Endometrium (tissue), 2 donors: Measurements from ENCODE around the gene OTULIN.

ENCODE experiments used
- FAIRE-seq: peaks from 2 replicates; lab custom pipeline; 2012; peaks lifted over from hg19 to GRCh38; lab: Jason Lieb, UNC
- donor health status: control.
- donor health status: control.

Gene OTULIN

DNA sequence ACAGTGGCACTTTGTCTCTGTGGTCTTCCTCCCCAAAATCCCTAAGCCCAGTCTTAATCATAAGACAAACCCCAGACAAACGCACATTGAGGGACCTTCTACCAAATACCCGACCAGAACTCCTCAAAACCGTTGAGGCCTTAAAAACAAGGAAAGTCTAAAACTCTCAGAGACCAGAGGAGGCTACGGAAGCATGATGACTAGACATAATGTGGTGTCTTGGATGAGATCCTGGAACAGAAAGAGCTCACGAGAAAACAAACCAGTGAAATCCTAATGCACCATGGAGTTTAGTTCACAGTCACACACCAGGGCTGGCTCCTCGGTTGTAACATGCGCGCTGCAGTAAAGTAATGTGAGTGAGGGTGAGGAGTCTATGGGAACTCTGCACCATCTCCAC is 58.4 kb downstream of the OTULIN start:
- FAIRE-seq: no peak

DNA sequence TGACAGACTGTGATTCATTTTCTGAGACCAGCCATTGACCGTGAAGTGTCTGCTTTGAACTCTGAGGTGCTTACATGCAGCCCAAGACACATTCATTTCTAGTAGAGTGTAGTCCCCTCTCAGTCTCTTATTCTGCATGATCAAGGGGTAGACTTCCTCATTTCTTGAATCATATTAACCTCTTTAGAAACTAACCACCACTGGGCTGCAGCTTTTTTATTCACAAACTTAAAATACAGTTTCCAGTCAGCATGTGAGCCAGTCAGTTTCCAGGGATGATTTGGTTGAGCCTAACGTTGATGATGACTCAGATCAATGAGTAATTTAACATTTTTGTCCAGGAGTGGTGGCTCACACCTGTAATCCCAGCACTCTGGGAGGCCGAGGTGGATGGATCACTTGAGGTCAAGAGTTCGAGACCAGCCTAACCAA is 59.2 kb downstream of the OTULIN start:
- no peak for FAIRE-seq

DNA sequence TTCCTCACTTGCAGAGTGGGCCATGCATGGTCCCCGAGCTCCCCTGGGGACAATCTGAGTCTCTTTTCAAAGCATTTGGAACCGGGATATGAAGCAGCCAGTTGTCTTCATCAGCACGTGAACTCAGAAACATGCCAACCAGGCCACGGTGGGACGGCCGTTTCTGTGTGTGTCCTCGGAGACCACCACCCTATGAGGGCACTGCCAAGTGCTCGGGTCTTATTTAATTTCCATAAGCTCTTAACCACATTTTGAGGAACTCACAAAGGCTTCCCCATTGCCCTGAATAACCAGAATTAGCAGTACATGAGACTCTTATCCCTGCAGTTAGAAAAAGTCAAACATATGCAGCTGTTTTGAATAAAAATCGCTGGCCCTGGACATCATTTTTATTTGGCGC is 60.1 kb downstream of the OTULIN start:
- no peak for FAIRE-seq

DNA sequence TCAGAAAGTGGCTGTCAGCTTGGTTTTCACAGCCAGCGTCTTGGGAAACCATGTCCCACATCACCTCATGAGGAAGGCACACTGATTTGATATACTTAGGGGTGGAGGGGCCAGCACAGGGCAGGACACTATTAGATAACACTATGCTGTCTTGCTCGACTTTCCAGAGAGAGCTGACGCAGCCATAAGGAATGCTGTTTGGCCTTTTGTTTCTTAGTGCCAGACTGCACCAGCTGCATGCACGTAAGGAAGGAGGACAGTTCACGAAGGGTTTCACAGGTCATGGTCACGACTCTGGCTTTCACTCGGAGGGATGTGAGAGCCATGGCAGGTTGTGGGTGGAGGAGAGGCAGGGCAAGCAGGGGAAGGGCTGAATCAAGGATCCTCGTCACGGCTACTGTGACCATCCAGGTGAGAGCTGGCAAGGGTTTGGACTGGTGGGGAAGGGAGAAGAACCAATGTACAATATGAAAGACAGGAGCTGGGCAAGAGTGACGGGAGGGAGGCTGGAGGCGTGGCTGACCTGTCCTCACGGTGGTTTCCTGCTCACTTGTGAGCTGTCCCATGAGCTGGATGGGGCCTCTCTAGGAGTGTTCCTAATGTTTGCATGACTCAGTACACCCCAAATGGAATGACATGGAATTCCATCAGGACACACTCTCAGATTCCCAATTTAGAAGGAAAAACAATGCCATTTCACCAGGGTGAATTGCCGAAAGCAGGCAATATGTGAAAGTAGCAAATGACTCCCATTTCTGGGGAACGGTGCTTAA is 61.7 kb downstream of the OTULIN start:
- no peak for FAIRE-seq

DNA sequence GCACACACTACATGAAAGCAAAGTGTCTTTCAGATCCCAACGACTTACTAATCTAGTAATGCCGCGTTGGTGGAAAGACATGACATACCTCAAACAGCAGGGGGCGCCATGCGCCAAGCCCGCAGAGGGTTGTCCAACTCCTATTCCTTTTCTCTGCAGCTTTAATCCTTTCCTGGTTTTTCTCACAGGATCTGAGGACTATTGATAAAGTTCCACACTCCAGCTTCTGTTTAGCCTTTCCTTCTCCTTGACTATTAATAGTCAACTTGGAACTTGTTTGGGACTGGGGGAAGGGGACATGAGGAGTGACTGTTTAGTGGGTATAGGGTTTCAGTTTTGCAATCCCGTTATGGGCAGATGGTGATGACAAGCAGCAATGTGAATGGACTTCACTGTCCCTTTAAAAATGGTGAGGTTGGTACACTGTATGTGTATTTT is 62.9 kb downstream of the OTULIN start:
- FAIRE-seq: peak; percentile 84

DNA sequence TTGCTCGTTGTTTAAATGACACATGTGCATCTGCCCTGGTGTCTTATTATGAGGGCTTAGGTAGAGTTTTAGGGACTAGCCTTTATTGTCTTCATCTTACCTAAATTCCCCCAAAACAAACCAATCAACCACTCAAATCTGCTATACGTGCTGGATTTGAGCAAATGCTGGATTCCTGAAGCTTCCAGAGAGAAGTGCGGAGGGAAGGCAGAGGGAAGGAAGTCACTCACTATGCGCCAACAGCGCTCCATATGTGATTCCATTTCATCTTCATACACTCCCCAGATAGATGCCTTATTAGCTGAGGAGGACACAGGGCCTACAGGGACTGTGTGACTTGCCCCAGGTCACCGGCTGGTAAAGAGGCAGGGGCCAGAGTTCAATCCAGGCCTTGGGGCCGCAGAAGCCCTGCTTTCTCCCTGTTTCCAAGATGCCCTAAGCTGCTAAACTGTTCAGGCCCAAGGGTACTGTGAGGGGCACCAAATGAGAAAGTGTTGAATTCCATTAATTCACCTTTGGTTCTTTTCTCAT is 63.5 kb downstream of the OTULIN start:
- no peak for FAIRE-seq

DNA sequence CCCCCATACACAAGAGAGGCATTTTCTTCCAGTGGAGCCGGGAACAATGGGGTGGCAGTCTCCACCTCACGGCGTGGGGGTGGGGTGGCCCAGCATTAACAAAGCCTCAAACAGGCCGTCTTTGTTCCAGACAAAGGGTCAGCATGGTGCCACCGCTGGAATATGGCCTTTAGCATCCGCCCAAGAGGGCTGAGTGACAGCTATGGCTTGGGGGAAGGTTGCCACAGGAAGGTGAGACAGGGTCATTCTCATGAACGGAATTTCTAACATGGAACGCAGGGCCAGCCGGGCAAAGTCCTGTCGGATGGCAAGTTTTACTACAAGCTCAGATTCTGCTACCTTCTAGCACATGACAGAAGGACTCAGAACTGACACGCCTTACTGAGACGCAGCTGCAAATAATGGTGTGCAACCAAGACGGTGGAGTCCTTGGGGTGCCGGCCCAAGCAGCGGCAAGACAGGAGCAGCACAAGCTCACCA is 64.0 kb downstream of the OTULIN start:
- no peak for FAIRE-seq

DNA sequence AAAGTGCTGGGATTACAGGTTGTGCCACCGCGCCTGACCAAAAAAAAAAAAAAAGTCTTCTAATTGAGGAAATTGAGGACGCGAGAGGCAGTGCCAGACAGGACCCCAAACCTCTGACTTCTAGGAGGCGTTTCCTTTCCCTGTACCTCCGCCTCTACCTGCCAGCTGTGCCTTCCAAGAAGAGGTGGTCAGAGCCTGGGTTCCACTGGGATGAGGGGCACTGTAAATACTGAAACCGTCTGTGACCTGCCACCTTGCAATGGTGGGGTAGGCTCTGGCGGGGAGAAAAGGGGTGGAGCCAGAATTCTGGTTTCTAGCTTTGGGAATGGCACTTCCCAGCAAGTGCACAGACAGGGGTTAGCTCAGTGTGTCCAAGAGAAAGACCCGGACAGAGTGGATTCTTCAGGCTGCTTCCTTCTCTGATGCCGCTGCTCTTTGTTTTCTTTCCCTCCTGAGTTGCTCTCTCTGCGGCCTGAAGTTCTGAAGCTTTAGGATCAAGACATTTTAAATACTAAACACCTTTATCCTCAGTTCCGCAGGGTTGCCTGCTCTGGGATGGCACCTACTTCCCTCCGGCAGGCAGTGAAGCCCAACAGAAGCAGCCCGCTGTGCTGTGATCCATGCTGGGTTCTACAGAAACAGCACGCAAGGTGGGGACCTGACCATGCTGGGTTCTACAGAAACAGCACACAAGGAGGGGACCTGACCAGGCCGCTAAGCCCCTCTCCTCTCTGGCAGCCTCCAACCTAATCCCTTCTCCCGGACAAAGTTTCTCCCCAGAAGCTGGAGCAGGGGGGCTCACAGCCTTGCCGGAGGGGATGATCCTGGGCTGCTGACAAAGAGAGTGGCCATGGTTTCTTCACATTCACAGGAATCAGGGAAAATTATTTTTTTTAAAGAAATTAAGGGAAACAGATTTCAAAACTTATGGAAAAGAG is 65.2 kb downstream of the OTULIN start:
- FAIRE-seq: no peak

DNA sequence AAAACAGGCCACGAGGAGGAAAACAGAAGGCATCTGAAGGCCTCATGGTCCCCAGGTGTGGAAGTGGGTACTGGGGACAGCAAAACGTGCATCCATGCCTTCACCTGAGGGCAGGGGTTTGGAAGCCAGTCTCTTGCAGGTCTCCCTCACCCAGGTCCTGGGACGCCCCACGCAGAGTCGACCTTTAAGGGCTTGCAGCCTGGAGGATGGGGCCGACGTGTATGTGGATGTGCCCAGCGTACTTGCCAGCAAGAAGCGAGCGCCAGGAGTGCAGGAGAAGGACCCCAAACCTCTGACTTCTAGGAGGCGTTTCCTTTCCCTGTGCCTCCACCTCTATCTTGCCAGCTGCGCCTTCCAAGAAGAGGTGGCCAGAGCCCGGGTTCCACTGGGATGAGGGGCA is 65.9 kb downstream of the OTULIN start:
- FAIRE-seq: no peak

DNA sequence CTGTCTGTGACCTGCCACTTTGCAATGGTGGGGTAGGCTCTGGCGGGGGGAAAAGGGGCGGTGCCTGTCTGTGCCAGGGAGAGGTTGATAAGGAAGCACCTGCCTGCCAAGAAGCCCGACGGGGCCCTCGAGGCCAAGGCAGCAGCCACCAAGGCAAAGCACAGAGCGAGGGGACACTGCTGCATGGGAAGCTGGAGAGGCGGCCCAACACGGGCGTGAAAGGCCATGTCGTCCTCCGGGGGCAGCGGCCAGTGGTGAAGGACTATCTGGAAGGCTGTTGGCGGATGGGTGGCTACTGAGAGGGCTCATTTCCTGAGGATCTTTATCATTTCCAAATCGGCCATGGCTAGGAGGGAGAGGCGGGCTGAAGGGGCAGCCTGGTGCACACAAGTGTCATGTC is 66.4 kb downstream of the OTULIN start:
- FAIRE-seq: no peak

DNA sequence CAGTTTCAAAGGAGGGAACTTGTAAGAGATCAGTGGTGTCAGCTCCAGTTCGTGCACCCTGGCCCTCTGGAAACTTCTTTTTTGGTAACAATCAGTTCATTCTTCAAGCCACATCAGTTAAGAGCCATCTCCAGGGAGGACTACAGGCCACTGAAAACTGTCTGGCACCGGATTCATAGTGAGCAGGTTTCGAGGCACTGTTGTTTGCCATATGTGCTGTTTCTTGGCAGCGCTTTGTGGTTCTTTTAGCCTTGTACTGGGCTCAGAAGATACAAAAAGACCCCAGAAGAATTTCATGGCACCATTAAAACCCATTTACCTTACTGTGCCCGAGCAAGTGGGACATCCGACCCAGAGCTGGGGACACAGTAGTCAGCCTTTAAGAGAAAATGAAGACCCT is 68.5 kb downstream of the OTULIN start:
- no peak for FAIRE-seq

DNA sequence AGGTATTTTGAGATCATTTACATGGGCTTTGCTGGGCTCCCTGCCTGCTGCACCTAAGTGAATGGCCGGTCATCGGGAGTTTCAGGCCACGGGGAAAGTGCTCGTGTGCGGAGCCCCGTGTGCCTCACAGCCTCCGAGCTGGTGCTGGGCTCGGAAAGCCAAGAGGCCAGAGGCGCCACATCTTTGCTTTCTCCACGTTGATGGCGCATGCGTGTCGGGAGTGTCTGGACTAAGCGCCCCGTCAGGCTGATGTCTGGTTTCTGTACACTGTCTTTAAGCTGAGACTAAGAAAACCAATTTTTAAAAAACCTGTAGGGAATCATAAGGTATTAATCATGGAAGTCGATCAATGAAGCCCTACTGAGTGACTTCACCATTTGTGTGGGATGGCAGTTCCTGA is 69.1 kb downstream of the OTULIN start:
- FAIRE-seq: no peak

DNA sequence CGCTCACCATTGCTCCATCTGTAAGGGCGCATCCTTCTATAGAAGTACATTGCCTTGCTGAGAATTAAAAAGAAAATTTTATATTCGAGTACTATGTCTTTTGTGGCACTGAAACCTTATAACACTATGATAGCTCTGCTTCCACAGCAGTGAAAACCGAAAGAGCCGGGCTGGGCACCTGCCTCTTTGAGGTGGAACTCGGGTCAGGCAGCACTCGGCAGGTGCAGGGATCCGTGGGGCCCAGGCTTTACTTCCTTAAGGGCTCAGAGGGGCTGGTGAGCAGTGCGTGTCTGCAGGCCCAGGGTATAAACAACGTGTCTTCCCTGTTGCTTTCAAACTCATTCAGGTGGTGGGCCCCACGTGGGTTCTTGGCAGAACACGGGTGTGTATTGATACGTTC is 69.9 kb downstream of the OTULIN start:
- no peak for FAIRE-seq

DNA sequence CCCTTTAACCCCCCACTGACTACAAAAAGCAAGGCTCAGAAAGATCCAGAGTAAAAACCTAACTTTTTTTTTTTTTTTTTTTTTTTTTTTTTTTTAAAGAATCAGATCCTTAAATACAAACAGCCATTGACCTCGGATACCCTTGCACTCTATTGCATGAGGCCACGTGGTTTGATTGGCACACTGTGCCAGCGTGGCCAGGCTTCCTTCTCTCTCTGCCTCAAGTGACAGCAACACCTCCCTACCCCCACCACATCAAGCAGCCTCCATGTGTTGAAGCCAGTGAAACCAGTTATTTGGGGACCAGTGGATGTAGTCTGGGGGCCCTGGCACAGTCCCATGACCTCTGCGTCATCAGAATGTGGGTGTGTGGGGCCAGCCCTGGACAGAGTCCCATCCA is 71.4 kb downstream of the OTULIN start:
- no peak for FAIRE-seq

DNA sequence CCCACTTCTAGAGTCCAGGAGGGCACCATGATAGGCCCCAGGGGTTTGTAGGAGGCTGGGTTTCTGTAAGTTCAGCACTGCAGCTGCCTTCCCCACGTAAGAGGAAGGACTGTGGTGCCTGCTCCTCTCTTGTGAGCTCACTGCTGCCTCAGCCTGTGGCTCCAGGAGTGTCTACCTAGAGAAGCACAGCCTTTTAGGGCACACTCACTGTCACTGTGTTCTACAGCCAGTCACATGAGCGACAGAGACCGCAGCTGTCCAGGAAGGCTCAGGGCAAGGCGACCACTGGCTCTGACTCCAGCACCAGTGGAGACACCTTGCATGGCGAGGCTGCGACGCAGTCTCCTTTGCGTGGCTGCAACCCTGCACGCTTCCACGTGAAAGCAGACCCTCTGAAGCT is 72.8 kb downstream of the OTULIN start:
- FAIRE-seq: no peak

DNA sequence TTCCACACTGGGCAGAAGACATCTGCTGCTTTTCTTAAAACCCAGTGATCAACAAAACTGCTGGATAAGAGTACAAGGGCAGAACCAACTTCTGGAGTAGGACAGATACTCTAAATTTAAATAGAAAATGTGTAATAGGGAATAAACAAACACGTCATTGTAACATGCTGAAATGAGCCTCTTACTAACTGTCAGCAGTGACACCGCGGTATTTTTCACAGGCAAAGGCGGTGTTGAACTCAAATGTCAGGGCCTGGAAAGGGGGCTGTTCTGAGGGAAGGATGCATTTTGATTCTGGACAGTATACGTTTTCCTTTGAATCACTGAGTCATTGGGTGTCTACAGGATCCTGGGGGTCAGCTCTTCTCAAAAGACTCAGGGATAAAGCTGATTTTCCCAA is 73.5 kb downstream of the OTULIN start:
- no peak for FAIRE-seq

DNA sequence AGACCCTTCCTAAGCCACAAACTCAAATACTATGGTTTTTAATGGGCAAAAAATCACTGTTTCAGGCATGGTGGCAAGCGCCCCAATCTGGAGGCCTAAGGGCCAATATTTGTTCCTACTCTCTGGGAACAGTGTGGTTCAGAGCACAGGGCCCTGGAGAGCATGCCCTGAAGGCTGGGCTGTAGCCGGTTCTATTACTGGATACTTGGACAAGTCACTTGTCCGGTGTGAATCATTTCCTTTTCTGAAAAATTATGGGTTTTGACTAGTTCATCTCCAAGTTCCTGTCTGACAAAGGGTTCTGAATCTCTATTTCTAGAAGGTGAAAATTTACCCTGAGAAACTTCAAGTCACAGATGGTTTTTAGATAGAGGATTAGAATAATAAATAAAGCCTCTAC is 75.0 kb downstream of the OTULIN start:
- FAIRE-seq: no peak

DNA sequence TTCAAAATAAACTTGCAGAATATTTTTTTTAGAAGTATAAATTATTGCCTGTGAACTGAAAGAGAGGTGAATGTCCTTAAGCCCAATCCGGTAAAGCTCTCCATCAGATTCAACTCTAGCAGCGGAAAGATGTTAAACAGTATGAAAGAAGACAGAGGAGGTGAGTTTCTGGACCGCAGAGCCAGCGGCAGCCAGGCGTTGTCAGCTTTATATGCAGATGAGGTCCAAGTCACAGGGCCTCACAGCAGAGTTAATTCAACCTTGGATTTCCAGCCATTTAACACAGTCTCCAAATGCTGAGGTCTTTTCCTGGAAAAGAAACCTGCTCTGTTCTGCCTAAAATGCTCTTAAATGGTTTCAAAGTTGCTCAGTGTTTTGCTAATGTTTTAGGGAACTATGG is 75.5 kb downstream of the OTULIN start:
- no peak for FAIRE-seq

DNA sequence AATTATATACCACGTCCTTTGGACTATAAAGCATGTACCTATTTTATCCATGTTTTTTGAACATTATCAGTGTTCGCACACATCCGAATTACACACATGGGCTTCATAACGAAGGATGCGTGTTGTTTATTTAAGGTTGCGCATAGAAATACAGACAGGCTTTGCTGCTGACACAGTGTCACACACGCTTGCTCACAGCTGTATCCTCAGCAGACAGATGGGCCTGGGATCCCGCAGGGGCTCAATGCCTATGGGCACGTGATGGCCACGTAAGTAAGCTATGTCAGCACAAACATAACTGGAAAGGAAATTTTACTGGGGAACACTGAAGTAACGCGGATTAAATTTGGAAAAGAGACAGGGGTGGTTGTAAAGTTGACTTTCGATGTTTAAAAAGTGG is 76.6 kb downstream of the OTULIN start:
- no peak for FAIRE-seq

DNA sequence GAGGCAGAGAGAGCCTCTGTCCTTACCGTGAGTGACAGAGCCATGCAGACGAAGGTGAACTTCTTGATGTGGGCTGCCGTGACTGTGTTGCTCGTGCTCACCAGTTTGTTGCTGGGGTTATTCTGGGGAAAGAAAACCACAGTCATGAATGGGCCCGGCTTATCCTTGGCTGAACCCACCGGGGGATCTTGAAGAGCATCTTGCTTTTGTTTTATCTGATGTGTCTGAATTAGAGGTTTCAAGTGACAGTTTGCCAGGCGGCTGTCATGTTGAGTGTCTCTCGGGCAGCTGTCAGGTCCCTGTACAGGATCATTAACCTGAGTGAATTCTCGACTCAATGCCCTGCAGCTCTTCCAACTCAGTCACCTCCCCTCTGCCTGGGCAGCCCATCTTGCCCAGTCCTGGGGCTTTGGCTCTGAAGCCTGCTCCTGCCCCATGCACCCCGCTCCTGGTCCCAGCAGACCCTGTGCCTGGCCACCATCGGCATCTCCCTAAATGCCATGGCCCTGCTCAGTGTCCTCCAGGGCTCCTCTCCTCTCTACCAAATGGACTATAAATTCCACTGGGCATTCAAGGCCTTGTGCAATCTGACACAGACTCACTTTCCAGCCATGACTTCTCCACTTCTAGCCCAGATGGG is 77.4 kb downstream of the OTULIN start:
- no peak for FAIRE-seq

DNA sequence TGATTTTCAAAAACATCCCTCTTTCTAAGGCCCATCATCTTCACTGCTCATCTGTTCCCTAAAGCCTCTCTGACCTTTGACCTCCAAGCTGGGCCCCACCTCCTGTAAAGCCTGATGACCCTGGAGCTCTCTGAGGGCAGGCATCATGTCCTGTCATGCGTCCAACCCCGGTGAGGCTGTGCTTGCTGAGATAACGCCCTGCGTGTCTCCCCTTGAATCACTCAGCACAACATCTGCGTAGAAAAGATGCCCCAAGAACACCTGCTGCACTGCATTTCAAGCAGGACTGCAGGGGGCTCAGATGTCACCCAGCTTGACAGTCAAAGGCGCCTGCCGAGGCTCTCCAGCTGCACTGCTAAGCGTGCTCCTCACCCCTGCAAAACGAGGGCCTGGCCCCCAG is 78.0 kb downstream of the OTULIN start:
- FAIRE-seq: no peak

DNA sequence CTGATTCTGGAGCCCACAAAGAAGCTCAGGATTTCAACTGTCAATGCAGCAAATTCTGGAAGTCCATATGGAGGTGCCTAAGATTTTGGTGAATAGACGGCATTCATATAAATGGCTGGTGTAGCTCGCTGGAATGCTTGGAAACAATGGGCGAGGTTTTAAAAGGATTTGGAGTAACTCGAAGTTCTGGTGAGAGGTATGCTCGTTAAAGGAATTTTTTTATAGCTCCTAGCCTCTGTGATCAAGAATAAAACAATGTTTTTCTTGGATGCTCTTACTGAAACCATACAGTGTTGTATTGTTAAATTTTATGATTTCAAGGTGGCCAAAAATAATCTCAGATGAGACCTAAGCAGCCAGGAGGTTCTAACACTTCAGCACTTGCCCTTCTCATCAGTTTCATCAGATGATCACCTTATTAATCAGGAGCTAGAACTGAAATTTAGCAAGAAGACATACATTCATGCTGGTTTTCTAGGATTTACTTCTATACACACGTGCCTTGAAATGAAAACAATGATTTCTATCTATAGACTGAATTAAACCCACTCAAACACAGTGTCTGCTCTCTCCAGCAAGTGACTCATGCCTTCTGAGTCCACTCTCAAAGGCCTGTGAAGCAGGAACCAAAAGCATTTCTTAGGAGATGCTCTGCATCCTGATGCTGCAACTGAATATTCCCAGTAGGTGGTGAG is 79.2 kb downstream of the OTULIN start:
- no peak for FAIRE-seq
